Measurements from ENCODE around the gene ZDHHC5. TPM values are rescaled to one million over a fixed set of nuclear protein-coding genes. Genes with fewer than 3 reads are reported as not detected.

The ZDHHC5 gene
- total and polyA plus RNA-seq, 2 of the 4 experiments (the other 2 are of a cell fraction): 19.4 to 45.7 TPM

- TF ChIP-seq MXI1 (IDR thresholded peaks at IDR 0.05; ENCODE audit: borderline replicate concordance, low read depth, low read length) (no peak), RFX5 (IDR thresholded peaks at IDR 0.05; ENCODE audit: low read depth, low read length) (no peak), MAFK (IDR thresholded peaks at IDR 0.05; ENCODE audit: low read depth, low read length) (no peak), ELK1 (IDR thresholded peaks at IDR 0.05; ENCODE audit: borderline replicate concordance, low read depth, low read length) (no peak), FOS (IDR thresholded peaks at IDR 0.05; ENCODE audit: low read depth, low read length) (no peak), USF2 (IDR thresholded peaks at IDR 0.05; ENCODE audit: low read depth, low read length) (no peak), RAD21 (IDR thresholded peaks at IDR 0.05; ENCODE audit: low read length) (no peak), CEBPB (IDR thresholded peaks at IDR 0.05; ENCODE audit: low read depth, low read length) (no peak), CTCF (conservative IDR thresholded peaks at IDR 0.05; ENCODE audit: low read depth, low read length) (no peak), SMC3 (IDR thresholded peaks at IDR 0.05; ENCODE audit: low read depth, low read length) (no peak), MAZ (IDR thresholded peaks at IDR 0.05; ENCODE audit: borderline replicate concordance, low read depth, low read length) (no peak), BHLHE40 (IDR thresholded peaks at IDR 0.05; ENCODE audit: low read depth, low read length) (no peak)
- no peak overlapping the region for H2AFZ ChIP-seq (replicated peaks; ENCODE audit: low read length, poor library complexity)
- H3K4ac ChIP-seq (ENCODE audit: low read depth, low read length): no peak overlapping the region
- H3K9me1 ChIP-seq (ENCODE audit: insufficient read depth, low read length): 0 out of 2 replicates have a peak, but pooled peaks cover 4% of the 10 kb centered on the region
- H3K56ac ChIP-seq (ENCODE audit: extremely low read depth, insufficient read depth, low read length): no peak overlapping the region
- H2BK120ac ChIP-seq (ENCODE audit: low read depth, low read length): no peak overlapping the region
- WGBS, 2 experiments (ENCODE audit: extremely low coverage in 2 of 2, insufficient read length in 1 of 2): no CpG with 5 or more reads among the region's 3 CpGs
- H3K27me3 ChIP-seq (ENCODE audit: control insufficient read depth, insufficient read depth, low read length): no peaks in the 10 kb centered on the region
- no peak for ATAC-seq (ENCODE audit: low read depth)
- H2AK9ac ChIP-seq (replicated peaks; ENCODE audit: low read depth, low read length, poor library complexity): no peak overlapping the region
- no peak overlapping the region for H4K5ac ChIP-seq (ENCODE audit: low read depth, low read length)
- POLR2A ChIA-PET (ENCODE audit: unreplicated experiment): no interaction called here
- intact Hi-C loops (cut with micrococcal nuclease) (no loop called here), dilution Hi-C loops (cut with HindIII; ENCODE audit: low sequenced_read_pairs, unreplicated experiment) (no loop called here), in situ Hi-C loops (cut with MboI; ENCODE audit: low sequenced_read_pairs) (no loop called here)
- H3K36me3 ChIP-seq (ENCODE audit: control insufficient read depth, insufficient read depth, low read length): peaks cover 60% of the 10 kb centered on the region
- H4K8ac ChIP-seq (ENCODE audit: low read depth in 2 of 2, low read length in 2 of 2): no peak overlapping the region
- no peak overlapping the region for H3K23ac ChIP-seq (ENCODE audit: low read depth, low read length)
- no peak overlapping the region for H2BK5ac ChIP-seq (ENCODE audit: low read depth, low read length, poor library complexity, severe bottlenecking)
- peaks cover 3% of the 10 kb centered on the region; the same call in 1 of the 2 replicates for H4K20me1 ChIP-seq (ENCODE audit: insufficient read depth, low read length)
- H3K9ac ChIP-seq (ENCODE audit: low read depth, low read length): no peak overlapping the region
- no peak overlapping the region for H2AK5ac ChIP-seq (ENCODE audit: low read depth, low read length)
- no peaks in the 10 kb centered on the region for H3K4me1 ChIP-seq (ENCODE audit: control insufficient read depth, insufficient read depth, low read length)
- CTCF ChIA-PET: no interaction called here
- H3K4me2 ChIP-seq (ENCODE audit: low read depth, low read length): no peak overlapping the region
- no peak overlapping the region for H3K27ac ChIP-seq (ENCODE audit: insufficient read depth, low read length)
- H3K79me1 ChIP-seq (ENCODE audit: low read depth in 1 of 2, low read length in 2 of 2): peaks cover 9 to 12% of the 10 kb centered on the region in 2 experiments; a peak in 3 of 4 replicates
- H3K4me3 ChIP-seq (ENCODE audit: insufficient read depth, low read depth, low read length): no peak overlapping the region
- H3K14ac ChIP-seq (replicated peaks; ENCODE audit: low read depth, low read length): no peak overlapping the region
- H3K9me3 ChIP-seq (ENCODE audit: control insufficient read depth, insufficient read depth, low read length): no peaks in the 10 kb centered on the region
- DNase-seq: no peak
- no peak overlapping the region for H2BK20ac ChIP-seq (ENCODE audit: low read depth, low read length)
- no peak overlapping the region for H4K91ac ChIP-seq (ENCODE audit: insufficient read depth, low read depth, low read length)
- no peak overlapping the region for H3K18ac ChIP-seq (ENCODE audit: low read depth, low read length)
- TSS peak; percentile 84 for BruUV-seq (replicated peaks)
- no peak overlapping the region for H2BK15ac ChIP-seq (ENCODE audit: low read depth, low read length)
Observed at GRCh38 chr11:57700425-57700824, 32.5 kb downstream of the ZDHHC5 start.
